Measurements from ENCODE around the gene ARHGEF39.

- TF ChIP-seq GATA3 (IDR thresholded peaks at IDR 0.05; ENCODE audit: low read depth, low read length) (no peak), GATA2 (IDR thresholded peaks at IDR 0.05; ENCODE audit: low read depth, low read length) (no peak)
These were observed 25.3 kb upstream of the ARHGEF39 start for GRCh38 chr9:35690294-35690613.

Data from SH-SY5Y (cell line).